Measurements from ENCODE around the gene DTNA.

Gene DTNA

GRCh38 chr18:34821669-34822210 is 111.6 kb downstream of the DTNA start:
- H3K9ac ChIP-seq (ENCODE audit: insufficient read length, low read depth): no peak overlapping the region
- no peak for TF ChIP-seq YY1 (IDR thresholded peaks at IDR 0.05; ENCODE audit: insufficient read depth, insufficient read length)
- TF ChIP-seq ZNF274 (IDR thresholded peaks at IDR 0.05; ENCODE audit: low read depth, low read length): no peak
- TF ChIP-seq SUZ12 (IDR thresholded peaks at IDR 0.05; ENCODE audit: extremely low read depth, insufficient read depth, insufficient read length): no peak
- no peaks in the 10 kb centered on the region for H3K9me3 ChIP-seq (ENCODE audit: insufficient read depth, low read length)
- no peaks in the 10 kb centered on the region for H3K36me3 ChIP-seq (ENCODE audit: insufficient read depth, insufficient read length, low read length)
- no peak overlapping the region for H3K4me3 ChIP-seq (ENCODE audit: insufficient read length, low read depth)
- H3K4me1 ChIP-seq (ENCODE audit: insufficient read depth, insufficient read length): peaks cover 3% of the 10 kb centered on the region
- H3K27me3 ChIP-seq (ENCODE audit: insufficient read depth, insufficient read length): no peaks in the 10 kb centered on the region
- DNase-seq (ENCODE audit: low read depth, low spot score): no peak

DNA sequence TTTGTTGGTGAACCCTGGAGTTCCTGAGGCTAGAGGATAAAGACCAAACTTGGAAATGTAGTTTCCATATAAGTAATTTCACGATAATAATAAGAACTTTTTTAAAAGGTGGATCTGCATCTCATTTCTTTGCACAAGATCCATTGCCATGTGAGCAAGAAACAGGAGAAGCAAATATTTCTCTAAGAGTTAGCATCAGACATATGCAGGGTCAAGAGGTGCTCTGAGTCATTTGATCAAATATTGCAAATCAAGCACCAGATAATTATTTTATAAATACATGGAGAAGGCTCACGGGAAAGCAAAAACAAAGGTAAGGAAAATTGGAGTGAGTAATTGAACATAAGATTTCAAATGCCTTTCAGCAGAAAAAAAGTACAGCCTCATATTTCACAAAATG is 118.0 kb downstream of the DTNA start:
- no peaks in the 10 kb centered on the region for H3K27me3 ChIP-seq (ENCODE audit: insufficient read depth, insufficient read length)
- TF ChIP-seq SUZ12 (IDR thresholded peaks at IDR 0.05; ENCODE audit: extremely low read depth, insufficient read depth, insufficient read length): no peak
- TF ChIP-seq ZNF274 (IDR thresholded peaks at IDR 0.05; ENCODE audit: low read depth, low read length): no peak
- no peak for TF ChIP-seq YY1 (IDR thresholded peaks at IDR 0.05; ENCODE audit: insufficient read depth, insufficient read length)
- no peaks in the 10 kb centered on the region for H3K9me3 ChIP-seq (ENCODE audit: insufficient read depth, low read length)
- DNase-seq (ENCODE audit: low read depth, low spot score): no peak
- no peaks in the 10 kb centered on the region for H3K4me1 ChIP-seq (ENCODE audit: insufficient read depth, insufficient read length)
- no peak overlapping the region for H3K4me3 ChIP-seq (ENCODE audit: insufficient read length, low read depth)
- H3K36me3 ChIP-seq (ENCODE audit: insufficient read depth, insufficient read length, low read length): no peaks in the 10 kb centered on the region
- H3K9ac ChIP-seq (ENCODE audit: insufficient read length, low read depth): no peak overlapping the region

- DNase-seq (ENCODE audit: low read depth, low spot score): no peak
- H3K4me1 ChIP-seq (ENCODE audit: insufficient read depth, insufficient read length): no peaks in the 10 kb centered on the region
- H3K27me3 ChIP-seq (ENCODE audit: insufficient read depth, insufficient read length): no peaks in the 10 kb centered on the region
- no peaks in the 10 kb centered on the region for H3K36me3 ChIP-seq (ENCODE audit: insufficient read depth, insufficient read length, low read length)
- H3K9ac ChIP-seq (ENCODE audit: insufficient read length, low read depth): no peak overlapping the region
- H3K4me3 ChIP-seq (ENCODE audit: insufficient read length, low read depth): no peak overlapping the region
- no peaks in the 10 kb centered on the region for H3K9me3 ChIP-seq (ENCODE audit: insufficient read depth, low read length)
- no peak for TF ChIP-seq YY1 (IDR thresholded peaks at IDR 0.05; ENCODE audit: insufficient read depth, insufficient read length)
- TF ChIP-seq SUZ12 (IDR thresholded peaks at IDR 0.05; ENCODE audit: extremely low read depth, insufficient read depth, insufficient read length): no peak
- TF ChIP-seq ZNF274 (IDR thresholded peaks at IDR 0.05; ENCODE audit: low read depth, low read length): no peak
These were observed 124.8 kb downstream of the DTNA start for GRCh38 chr18:34834897-34835296.

- Histone ChIP-seq H3K9me3 (ENCODE audit: insufficient read depth, low read length) (no peaks in the 10 kb centered on the region), H3K9ac (ENCODE audit: insufficient read length, low read depth) (no peak overlapping the region), H3K4me3 (ENCODE audit: insufficient read length, low read depth) (no peak overlapping the region), H3K36me3 (ENCODE audit: insufficient read depth, insufficient read length, low read length) (no peaks in the 10 kb centered on the region), H3K4me1 (ENCODE audit: insufficient read depth, insufficient read length) (no peaks in the 10 kb centered on the region), H3K27me3 (ENCODE audit: insufficient read depth, insufficient read length) (no peaks in the 10 kb centered on the region)
- TF ChIP-seq YY1 (IDR thresholded peaks at IDR 0.05; ENCODE audit: insufficient read depth, insufficient read length): no peak
- TF ChIP-seq ZNF274 (IDR thresholded peaks at IDR 0.05; ENCODE audit: low read depth, low read length): no peak
- no peak for TF ChIP-seq SUZ12 (IDR thresholded peaks at IDR 0.05; ENCODE audit: extremely low read depth, insufficient read depth, insufficient read length)
- no peak for DNase-seq (ENCODE audit: low read depth, low spot score)
These were observed 125.4 kb downstream of the DTNA start for GRCh38 chr18:34835466-34835865.

DNA sequence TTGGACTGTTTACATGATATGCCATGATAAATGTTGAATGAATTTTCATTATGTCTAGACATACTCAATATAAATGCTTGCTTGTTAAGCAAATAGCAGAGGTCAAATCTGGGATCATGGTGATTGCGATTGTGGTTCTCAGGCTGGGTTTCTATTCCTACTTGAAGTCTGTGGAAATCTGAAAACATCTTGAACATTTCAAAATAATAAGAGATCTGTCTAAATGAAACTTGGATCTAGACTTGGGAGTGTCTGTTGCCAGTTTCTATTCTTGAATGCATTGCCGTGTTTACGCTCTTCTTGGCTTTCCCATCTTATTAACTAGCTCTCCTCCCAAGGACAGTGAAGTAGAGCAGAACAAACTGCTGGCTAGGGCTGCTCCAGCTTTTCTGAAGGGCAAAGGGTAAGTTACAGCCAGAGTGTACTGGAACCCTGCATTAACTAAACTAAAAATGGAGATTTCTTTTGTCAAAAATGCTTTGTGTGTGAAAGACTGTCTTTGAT is 127.7 kb downstream of the DTNA start:
- Histone ChIP-seq H3K4me3 (ENCODE audit: insufficient read length, low read depth) (no peak overlapping the region), H3K9me3 (ENCODE audit: insufficient read depth, low read length) (no peaks in the 10 kb centered on the region), H3K36me3 (ENCODE audit: insufficient read depth, insufficient read length, low read length) (no peaks in the 10 kb centered on the region), H3K9ac (ENCODE audit: insufficient read length, low read depth) (no peak overlapping the region), H3K27me3 (ENCODE audit: insufficient read depth, insufficient read length) (no peaks in the 10 kb centered on the region), H3K4me1 (ENCODE audit: insufficient read depth, insufficient read length) (no peaks in the 10 kb centered on the region)
- no peak for DNase-seq (ENCODE audit: low read depth, low spot score)
- TF ChIP-seq YY1 (IDR thresholded peaks at IDR 0.05; ENCODE audit: insufficient read depth, insufficient read length) (no peak), SUZ12 (IDR thresholded peaks at IDR 0.05; ENCODE audit: extremely low read depth, insufficient read depth, insufficient read length) (no peak), ZNF274 (IDR thresholded peaks at IDR 0.05; ENCODE audit: low read depth, low read length) (no peak)

DNA sequence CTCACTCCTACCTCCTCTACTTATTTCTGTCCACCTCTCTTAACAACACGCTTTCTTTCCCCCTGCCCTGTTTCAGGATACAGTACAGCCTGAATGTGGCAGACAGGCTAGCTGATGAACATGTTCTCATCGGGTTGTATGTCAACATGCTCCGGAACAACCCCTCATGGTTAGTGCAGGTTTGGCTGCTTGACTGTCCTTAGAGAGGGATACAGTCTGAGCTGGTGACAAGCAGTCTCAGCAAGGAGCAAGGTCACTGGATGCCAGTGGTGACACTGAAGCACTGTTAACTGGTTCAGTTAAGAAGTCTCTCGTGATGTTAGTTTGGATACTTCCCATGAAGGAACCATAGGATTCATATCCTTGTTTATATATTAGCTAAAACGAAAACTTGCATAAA is 128.6 kb downstream of the DTNA start:
- H3K4me1 ChIP-seq (ENCODE audit: insufficient read depth, insufficient read length): no peaks in the 10 kb centered on the region
- TF ChIP-seq SUZ12 (IDR thresholded peaks at IDR 0.05; ENCODE audit: extremely low read depth, insufficient read depth, insufficient read length) (no peak), ZNF274 (IDR thresholded peaks at IDR 0.05; ENCODE audit: low read depth, low read length) (no peak), YY1 (IDR thresholded peaks at IDR 0.05; ENCODE audit: insufficient read depth, insufficient read length) (no peak)

GRCh38 chr18:34840256-34840826 is 130.2 kb downstream of the DTNA start:
- Histone ChIP-seq H3K27me3 (ENCODE audit: insufficient read depth, insufficient read length) (no peaks in the 10 kb centered on the region), H3K4me3 (ENCODE audit: insufficient read length, low read depth) (no peak overlapping the region), H3K4me1 (ENCODE audit: insufficient read depth, insufficient read length) (no peaks in the 10 kb centered on the region), H3K9ac (ENCODE audit: insufficient read length, low read depth) (no peak overlapping the region), H3K9me3 (ENCODE audit: insufficient read depth, low read length) (no peaks in the 10 kb centered on the region), H3K36me3 (ENCODE audit: insufficient read depth, insufficient read length, low read length) (no peaks in the 10 kb centered on the region)
- DNase-seq (ENCODE audit: low read depth, low spot score): no peak
- TF ChIP-seq SUZ12 (IDR thresholded peaks at IDR 0.05; ENCODE audit: extremely low read depth, insufficient read depth, insufficient read length) (no peak), YY1 (IDR thresholded peaks at IDR 0.05; ENCODE audit: insufficient read depth, insufficient read length) (no peak), ZNF274 (IDR thresholded peaks at IDR 0.05; ENCODE audit: low read depth, low read length) (no peak)

More for the DNA sequence above, 128.6 kb downstream of the DTNA start:
- DNase-seq (ENCODE audit: low read depth, low spot score): no peak
- no peak overlapping the region for H3K9ac ChIP-seq (ENCODE audit: insufficient read length, low read depth)
- no peaks in the 10 kb centered on the region for H3K9me3 ChIP-seq (ENCODE audit: insufficient read depth, low read length)
- no peaks in the 10 kb centered on the region for H3K27me3 ChIP-seq (ENCODE audit: insufficient read depth, insufficient read length)
- H3K36me3 ChIP-seq (ENCODE audit: insufficient read depth, insufficient read length, low read length): no peaks in the 10 kb centered on the region
- H3K4me3 ChIP-seq (ENCODE audit: insufficient read length, low read depth): no peak overlapping the region
